TTC549 (cell line): ENCODE results near the gene HLX.

Source experiments
- FAIRE-seq: peaks from 2 replicates; lab custom pipeline; 2012; peaks lifted over from hg19 to GRCh38; lab: Jason Lieb, UNC

The HLX gene

DNA sequence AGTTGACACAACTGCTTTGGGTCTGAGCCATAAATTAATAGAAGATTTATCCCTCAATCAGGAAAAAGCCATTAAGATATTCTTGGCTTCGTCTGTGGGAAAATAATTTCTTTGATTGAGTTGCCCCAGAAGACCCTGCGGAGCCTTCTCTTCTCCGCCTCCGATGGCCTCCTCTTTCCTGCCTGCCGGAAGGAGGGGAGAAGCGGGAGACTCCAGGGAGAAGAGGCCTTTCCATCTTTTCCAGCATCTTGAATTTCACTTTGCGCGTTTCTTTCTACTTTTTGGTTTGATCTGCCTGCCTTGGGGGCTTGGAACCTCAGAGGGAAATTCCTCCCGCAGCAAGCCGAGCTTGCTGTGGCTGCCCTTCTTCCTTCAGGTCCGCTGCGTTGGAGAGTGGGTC lies 16.8 kb downstream of the HLX start:
- FAIRE-seq, result no peak

DNA sequence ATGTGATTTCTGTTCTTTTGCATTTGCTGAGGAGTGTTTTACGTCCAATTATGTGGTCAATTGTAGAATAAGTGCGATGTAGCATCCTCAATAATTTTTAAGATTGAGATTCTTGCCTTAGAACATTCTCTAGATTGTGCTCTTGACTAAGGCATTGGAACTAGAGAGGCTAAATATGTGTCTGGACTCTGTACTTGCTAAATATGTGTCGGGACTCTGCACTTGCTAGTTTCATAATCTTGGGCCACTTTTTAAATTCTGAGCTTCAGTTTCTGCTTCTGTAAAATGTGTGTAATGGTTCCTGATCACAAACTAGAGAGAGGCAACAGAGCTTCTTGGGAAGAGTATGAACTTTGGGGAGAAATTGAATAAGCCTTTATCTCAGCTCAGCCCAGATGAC lies 21.6 kb downstream of the HLX start:
- no peak for FAIRE-seq

DNA sequence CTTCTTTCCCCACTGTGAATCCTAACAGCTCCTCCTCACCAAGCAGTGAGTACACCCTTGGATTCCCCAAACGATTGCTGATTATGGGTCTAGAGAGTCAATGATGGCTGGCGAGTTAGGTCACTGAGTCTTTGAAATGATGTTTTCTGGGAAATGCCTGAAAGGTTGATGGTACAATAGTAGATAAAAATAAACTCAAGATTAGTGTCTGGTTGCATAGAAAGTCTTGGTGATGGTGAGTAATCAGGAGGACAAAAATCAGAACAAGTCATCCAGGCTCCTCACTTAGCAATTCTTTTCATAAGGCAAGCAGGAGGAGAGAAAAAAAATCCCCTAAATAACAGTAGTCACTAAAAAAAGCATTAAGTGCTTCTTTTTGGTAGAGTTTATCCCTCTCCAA lies 22.6 kb downstream of the HLX start:
- no peak for FAIRE-seq

DNA sequence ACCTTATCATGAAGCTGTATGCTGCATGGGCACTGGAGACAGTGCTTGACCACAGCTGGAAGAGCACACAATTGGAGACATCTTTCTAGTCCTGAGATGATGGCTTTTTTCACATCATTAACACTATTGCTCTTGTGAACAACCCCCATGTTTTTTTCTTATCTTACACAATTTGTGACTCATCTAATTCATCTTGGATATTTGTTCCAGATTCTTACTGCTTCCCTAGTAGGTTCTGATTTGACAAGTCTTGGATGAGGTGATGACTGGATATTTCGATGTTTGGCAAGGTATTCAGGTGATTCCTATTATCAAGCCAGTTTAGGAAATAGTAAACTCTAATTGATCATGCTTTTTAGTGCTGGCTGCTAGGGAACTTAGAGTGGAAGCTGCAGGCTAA lies 23.7 kb downstream of the HLX start:
- no peak for FAIRE-seq

DNA sequence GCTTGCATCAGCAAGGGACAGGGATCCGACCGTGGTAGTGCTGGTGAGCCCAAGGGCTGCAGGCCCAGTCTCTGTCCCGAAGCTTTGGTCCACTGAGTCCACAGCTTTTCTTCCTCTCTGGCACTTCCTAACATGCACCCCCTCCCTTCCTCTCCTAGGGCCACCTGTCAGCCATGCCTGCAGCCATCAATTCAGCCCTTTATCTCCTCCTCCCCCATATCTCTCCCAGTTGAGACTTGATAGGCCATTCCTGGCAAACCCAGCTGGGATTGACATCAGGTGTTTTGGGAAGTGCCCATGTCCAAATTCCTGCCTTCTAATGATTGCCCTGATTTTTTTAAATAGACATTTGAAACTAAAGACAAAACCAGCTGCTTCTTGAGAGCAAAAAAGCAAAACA lies 25.6 kb downstream of the HLX start:
- no peak for FAIRE-seq

DNA sequence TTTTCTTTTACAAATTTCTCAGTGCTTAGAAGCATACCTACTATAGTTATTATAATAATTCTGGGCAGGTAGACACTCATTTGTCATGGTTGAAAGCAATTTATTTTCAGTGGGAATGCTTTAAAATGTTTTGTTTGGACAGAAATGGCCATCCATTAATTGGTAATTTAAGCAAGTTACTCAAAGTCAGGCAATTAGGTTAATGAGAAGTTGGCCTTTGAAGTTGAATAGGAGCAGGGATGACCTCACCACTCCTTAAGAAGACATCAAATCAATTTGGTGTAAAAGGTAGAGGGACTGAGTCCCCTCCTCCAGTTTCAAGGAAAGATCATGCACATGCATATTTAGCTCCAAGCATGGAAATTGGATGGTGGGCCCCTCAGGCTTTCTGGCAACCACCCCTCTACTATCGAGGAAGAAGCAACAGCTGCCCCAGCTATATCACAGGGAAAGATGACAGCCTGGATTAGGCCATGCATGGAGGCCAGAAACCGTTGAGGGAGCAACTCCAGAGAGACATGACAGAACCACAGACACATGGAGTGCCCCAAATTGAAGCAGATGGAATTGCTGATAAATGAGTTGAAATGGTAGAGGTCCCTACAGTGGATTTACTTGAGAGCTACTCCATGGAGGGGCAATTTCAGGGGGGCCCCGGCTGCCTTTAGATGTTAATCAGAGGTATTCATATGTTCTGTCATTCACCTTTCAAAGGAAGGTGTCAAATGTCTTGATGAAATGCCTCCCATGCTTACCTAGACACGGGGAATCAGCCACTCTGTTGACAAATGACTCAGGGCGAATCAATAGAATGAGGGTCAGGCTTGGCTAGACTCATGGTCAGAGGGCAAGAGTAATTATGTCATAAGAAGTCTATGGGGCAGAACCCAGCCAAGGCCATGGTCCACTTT lies 26.7 kb downstream of the HLX start:
- no peak for FAIRE-seq

DNA sequence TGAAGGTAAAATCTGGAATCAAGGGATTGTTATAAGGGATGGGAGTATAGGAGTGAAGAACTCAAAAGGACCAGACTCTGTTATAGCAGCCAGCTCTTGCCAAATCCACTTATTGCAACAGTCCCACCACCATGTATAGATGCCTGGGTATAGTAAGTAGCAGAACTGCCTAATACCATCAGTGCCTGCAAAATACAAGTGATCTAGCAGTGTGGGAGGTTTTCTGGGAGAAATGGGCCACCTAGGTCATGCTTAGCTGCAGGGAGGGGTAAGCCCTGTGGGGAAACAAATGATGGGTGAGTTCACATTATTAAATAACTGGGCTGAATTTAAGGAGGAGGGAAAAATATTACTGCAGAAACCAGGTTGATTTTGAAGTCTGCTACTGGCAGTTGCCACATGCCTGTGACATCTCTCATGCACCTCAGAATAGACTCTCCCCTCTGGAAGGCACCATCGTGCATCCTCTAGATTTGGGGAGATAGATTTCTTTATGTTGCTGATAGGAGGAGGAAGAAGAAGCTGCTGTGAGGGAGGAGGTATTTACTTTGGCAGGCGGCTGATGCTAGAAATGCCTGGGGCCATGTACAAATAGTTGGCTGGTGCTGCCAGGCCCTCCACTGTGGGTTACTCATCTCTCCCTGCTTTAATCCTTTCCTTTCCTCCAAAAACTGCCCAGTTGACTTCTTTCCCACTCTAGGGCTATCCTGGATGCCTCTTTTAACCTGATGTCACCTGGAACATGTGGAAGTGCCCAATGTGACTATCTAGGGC lies 27.5 kb downstream of the HLX start:
- no peak for FAIRE-seq

DNA sequence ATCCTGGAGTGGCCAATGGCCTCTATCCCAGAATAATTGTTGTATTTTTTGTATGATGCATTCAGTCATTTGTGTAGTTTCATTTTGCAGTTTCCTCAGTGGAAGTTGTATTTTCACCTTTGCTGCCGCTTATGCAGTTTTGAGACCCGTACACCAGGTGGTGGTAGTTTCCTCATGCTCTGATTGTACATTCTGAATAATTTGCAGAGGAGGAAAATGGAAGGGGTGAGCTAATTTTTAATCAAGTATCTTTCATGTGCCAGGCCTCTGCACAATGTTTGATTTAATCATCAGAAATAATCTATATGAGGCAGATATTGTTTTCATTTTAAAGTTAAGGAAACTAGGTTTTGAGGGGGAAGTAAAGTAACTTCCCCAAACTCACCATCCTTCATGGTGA lies 29.5 kb downstream of the HLX start:
- FAIRE-seq, result no peak

DNA sequence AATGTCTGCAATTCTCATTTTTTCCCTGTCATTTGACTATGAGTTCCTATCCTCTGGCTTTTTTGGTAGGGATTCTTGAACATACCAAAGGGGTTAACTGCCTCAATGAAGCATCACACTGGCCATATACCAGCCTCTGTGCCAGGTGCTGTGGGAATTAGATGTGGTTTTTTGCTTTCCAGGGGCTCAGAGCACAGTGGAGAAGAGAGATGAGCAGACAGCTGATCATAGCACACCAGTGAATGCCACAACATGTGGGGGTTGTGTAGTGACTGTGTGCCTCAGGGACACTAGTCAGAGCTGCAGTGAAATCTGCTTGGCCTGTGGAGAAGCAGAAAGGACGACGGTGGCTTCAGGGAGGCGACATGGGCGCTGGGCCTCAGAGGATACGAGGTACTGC lies 30.8 kb downstream of the HLX start:
- no peak for FAIRE-seq

DNA sequence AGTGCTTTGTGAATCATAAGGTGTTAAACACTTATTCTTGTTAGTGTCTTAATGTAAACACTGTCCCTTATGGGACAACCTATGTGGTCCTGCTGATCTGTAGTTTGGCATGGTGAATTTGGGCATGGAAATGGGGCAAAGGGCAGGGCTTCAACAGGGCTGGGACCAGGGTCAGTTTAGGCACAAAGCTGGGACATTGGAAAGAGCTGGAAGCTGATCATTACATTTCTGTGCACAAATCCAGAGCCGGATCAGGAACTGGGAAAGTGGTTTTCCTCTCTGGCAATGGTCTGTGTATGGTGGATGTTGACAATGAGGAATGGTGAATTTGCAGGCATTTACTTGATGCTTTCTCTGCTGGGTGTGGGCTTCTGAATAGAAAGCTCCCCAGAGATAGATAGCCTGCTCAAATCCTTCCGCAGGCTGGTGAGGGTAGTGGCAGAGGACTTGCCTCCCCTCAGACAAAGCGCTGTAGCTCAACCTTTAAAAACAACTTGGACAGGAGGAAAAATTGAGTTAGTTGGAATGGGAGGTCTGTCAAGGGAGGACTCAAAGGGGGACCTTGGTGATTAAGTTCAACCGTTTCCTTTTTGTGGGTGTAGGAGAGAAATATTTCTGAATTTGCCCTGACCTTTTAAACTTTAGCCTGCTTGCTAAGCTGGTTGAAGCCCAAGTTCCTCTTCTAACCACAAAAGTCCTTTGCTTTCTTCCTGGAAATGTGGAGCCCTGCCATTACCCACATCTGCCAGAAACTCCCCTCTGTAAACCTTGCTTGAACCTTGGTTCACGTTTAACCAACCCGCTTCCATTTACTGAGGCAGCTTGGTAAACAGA lies 35.3 kb downstream of the HLX start:
- no peak for FAIRE-seq

DNA sequence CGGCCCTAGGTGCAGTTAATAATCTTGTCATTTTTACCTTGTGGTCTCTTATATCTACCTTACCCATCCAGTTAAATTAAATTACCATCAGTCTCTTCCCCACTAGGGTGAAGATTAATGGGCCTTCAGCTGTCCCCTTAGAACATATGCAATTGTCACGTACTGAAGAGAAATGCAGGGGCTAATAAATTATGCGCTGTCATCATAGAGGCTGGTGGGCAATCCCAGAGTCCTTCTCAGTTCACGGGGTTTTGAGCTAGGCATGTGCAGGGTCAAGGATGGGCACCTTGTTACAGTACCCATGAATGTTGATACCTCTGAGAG lies 35.8 kb downstream of the HLX start:
- FAIRE-seq, result no peak

DNA sequence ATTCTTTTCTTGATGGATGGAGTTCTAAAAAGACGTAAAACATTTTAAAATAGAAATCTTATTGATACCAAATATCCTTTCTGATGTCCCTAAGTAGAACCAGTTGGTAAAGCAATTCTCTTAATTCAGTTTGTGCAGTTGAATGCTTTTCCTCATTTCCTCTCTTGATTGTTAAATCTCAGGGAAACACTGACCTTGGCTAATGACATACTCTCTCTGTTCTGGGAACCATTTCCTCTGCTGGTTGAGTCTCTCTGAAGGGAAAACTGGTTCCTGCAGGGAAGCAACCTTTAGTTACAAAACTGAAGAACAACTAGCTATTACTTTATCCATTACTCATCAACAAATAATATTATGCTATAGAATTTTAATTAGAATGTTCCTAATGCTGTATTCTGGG lies 36.7 kb downstream of the HLX start:
- no peak for FAIRE-seq

DNA sequence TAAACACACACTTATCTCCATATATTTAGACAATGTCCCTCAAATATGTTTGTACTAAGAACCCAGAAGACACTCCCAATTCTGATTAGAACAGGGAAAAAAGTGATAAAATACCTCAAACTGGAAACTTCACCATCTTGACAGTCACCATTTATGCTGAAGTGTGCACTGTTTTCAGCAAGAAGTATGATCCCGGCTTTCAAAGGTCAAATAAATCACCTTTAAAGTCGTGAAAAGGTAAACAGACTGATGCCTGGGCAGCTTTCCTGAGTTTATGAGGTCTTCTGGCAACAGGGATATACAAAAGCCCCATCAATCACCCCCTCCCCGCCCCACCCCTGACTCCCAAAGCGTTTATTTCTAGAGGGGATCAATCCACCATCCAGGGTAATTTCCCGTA lies 37.9 kb downstream of the HLX start:
- FAIRE-seq, result no peak

DNA sequence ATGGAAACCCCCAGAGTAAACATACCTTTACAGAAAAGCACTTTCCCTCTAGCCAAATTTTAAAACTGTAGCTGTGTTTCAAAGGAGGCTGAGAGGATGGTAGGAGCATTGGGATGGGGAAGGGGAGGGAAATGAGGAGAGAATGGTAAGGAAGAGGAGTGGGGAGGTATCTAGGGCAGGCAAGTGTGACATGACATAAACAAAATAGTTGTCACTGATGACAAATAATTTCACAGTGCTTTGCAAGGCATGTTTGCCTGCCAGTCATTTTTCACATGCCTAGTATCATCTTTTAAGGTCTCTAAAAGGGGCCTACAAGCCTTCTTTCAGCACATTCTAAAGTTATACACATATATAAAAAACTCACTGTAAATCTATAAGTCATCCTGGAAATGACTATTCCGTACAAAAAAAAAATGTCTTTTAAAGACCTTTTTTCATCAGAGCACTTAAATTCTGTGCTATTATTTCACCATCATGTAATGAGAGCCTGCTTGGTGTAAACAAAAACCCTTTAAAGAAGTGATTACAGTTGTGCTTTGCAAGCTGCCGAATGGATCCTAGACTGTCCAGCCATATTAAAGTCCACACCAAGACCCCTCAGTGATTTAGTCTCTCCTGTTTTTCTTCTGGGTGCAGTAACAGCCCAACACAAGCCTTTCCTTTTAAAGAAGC lies 38.4 kb downstream of the HLX start:
- no peak for FAIRE-seq

DNA sequence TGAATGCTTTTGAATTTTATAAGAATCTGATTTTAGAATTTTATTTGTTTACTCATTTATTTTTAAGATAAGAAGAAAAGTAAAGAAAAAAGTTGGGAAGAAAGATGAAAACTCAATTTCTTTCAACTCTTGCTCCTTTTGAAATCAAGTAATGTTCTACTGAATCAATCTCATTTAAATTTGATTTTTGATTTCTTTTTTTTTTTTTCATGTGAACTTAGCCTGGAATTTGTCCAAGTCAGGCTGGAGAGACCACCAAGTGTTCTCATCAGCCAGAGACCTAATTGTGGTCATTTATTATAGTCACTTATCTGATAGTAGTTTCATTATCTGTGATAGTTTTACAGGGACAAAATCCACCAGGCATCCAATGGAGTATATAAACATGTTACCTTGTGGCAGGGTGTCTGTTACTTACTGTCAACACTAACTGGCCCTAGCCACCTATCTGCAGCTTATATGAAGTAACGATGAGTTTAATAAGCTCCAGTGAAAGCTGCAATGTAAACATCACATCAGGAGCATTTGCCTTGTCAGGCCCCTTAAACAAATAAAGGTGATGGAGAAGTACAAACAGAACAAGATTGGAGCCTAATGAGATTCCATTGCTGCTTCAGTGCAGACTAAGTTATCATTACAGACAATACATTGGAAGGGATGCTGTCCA lies 39.2 kb downstream of the HLX start:
- no peak for FAIRE-seq

DNA sequence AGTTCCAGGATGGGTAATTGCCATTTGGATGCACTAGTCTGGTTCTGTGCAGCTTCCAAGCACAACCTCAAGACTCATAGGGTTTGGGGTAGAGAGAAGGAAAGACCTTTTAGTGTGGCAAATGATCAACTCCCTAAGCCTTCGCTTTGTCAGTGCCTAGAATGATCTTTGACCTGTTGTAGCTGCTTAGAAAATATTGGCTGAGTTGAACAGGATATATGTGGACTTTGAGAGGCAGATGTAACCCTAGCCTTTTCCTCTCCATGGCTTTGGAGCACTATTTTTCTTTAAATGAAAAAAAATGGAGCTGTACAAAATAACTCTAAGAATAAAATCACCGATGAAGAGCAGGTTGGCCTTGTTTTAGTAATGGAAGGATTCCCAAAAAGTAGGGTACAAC lies 41.7 kb downstream of the HLX start:
- FAIRE-seq, result no peak

DNA sequence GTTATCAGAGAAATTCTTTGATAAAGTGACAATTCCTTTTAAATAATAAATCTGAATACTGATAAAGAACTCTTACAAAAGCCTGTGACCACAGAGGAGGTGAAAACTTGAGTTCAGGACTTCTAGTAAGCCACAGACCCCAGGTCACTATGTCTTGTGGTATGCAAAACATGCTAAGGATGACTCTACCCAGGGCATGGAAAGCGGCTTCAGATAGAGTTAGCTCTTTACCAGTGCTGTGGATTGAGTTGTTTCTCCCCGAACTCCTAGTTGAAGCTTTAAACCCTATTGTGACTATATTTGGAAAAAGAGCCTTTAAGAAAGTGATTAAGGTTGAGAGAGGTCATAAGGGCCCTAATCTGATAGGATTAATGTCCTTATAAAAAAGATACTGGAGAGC lies 42.3 kb downstream of the HLX start:
- FAIRE-seq, result no peak

DNA sequence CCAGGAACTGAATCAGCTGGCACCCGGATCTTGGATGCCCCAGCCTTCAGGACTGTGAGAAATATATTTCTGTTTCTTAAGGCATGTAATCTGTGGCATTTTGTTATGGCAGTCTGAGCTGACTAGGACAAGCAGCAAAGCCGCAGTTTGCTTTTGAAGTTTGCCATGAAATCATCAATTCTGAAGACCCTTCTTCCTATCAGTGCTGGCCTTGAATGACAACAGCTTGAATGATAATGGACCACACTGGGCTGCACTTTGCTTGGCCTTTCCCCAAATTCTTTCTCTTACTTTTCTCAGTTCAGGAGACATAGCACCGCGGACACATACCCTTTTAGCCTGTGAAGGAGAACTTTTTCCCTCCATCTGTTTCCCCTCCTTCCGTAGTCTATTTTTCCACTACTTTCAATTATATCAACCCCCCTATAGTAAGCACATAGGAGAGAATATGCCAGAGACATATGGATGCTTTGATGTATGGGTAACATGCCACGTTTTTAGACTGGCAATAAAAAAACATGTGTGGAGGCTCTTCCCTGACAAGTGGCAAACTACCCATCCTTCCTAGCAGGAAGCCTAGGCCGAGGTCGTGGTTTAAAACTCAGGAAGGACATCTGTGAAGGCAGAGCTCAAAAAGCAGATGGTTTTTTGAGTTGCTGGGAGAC lies 42.9 kb downstream of the HLX start:
- no peak for FAIRE-seq

DNA sequence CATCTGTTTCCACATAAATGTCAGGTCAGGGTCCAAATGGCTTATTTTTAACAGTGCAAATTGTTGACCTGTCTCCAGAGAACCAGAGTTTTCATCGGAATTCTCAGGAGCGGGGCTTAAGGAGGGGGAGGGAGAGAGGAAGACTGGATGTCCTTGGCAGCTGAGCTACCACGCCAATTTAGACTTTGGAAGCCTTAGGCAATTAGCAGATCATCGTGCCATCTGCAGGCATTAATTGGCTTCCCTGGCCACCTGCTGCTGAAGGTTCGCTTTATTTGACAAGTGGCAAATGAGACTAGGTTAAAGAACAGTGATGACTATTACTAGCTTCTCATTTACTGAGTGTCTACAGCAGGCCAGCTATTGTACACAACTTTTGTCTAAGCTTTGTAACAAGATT lies 43.7 kb downstream of the HLX start:
- no peak for FAIRE-seq

DNA sequence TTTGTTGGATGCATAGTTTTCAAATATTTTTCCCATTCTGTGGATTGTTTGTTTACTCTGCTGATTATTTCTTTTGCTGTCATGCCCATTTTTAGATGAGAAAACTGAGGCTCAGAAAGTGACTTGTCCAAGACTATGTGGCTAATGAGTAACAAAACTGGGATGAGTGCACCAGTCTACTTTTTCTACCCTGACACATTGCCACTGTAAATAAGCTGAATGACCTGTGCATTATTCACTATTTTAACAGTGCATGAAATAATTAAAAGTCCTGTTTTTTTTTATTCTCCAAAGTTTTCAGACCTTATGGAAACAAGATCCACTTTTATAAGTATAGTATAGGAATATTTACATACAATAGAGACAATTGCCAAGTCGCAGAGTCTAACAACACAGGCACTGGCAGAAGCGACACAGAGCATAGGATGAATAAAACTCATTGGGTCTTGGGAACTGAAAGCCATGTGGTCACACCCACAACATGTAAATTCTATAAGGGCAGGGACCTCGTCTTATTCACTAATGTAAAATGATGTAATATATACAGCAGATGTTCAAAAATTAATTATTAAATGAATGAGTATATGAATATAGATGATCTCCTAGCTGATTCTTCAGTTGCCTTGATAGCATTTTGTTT lies 45.2 kb downstream of the HLX start:
- no peak for FAIRE-seq

DNA sequence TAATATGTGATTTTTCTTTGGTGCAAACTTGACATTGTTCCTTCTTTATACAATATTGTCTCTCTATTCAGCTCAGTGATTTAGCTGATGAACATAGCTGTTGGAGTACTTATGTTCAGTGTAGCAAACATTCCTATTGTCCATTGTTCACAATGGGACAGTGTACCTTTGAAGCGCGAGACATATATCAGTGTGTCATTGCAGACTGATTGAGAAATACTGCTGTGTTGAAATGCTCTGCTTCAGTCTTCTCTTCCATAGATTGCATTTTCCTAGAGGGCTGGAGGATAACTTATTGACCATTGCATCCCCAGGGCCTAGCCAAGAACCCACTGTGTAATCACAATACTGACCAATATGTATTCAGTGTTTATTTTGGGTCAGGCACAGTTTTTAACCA lies 46.5 kb downstream of the HLX start:
- no peak for FAIRE-seq
